ENCODE measurements around the gene TMEM25.
"Not testable (repeated sequence)": the region's sequence is repeated elsewhere in the genome, so short reads cannot be mapped to it uniquely, and the experiment has no call there.

The TMEM25 gene

DNA sequence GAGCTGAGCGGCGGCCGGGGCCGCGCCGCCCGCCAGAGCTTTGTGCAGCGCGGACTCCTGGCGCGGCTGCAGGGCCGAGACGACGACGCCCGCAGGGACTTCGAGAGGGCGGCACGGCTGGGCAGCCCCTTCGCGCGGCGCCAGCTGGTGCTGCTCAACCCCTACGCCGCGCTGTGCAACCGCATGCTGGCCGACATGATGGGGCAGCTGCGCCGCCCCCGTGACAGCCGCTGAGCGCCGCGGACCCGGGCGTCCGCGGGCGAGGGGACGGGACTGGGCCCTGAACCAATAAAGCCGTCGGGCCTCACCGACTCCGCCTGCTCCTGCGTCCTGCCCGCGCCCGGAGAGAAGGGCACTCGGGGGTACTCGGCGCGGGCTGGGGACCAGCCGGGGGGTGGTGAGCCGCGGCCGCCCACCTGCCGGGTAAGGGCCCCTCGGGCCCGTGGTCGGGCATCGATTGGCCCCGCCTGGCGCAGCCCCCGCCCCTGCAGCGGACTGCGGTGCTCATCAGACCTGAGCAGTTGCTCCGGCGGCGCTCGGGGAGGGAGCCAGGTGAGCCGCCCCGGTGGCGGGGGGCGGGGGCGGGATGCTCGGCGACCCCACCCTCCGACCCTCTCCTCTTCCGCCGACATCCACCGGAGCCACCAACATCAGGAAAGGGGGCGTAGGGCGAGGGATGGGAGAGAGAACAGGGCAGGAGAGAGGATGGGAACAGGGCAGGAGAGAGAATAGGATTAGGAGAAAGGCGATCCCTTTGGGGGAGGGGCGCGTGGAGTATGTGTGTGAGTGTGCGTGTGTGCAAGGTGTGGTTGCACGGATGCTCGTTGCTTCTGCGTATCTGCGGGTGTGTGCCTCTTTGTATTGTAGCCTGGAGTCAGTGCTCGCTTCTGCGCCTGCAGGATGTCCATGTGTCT lies at the start of gene TMEM25:
TSS of gene TMEM25 (plus strand) at position 510 of the 914 bp plus-strand sequence. CDS start 610 bp downstream, outside the sequence.
- Histone ChIP-seq H3K4me1 (ENCODE audit: control insufficient read depth in 2 of 2, insufficient read depth in 2 of 2, low read length in 2 of 2) (peaks cover 16 to 19% of the 10 kb centered on the region in 2 donors), H3K4me3 (ENCODE audit: low read length in 2 of 2) (peak within 1 kb of the TSS; percentile 58 to 81), H3K27me3 (ENCODE audit: control insufficient read depth in 2 of 2, insufficient read depth in 2 of 2, low read length in 2 of 2) (no peaks in the 10 kb centered on the region), H3K36me3 (ENCODE audit: control insufficient read depth in 2 of 2, insufficient read depth in 2 of 2, low read length in 2 of 2) (no peaks in the 10 kb centered on the region), H3K9me3 (ENCODE audit: control insufficient read depth in 2 of 2, low read length in 2 of 2) (no peaks in the 10 kb centered on the region), H3K27ac (ENCODE audit: low read depth in 2 of 2, low read length in 2 of 2) (no peak within 1 kb of the TSS), H3K9ac (ENCODE audit: low read depth in 1 of 2, low read length in 2 of 2) (peak within 1 kb of the TSS; percentile 52 to 64)

DNA sequence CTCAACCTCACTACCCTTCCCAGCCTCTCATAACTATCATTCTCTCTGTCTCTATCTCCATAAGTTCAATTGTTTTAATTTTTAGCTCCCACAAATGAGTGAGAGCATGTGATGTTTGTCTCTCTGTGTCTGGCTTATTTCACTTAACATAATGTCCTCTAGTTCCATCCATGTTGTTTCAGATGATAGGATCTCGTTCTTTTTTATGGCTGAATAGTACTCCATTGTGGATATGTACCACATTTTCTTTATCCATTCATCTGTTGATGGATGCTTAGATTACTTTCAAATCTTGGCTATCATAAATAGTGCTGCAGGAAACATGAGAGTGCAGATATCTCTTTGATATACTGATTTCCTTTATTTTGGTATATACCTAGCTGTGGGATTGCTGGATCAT lies 49.8 kb upstream of the TMEM25 start:
- H3K27me3 ChIP-seq (ENCODE audit: control insufficient read depth in 2 of 2, insufficient read depth in 2 of 2, low read length in 2 of 2); H3K9ac ChIP-seq (ENCODE audit: low read depth in 1 of 2, low read length in 2 of 2); H3K9me3 ChIP-seq (ENCODE audit: control insufficient read depth in 2 of 2, low read length in 2 of 2); H3K4me1 ChIP-seq (ENCODE audit: control insufficient read depth in 2 of 2, insufficient read depth in 2 of 2, low read length in 2 of 2); H3K27ac ChIP-seq (ENCODE audit: low read depth in 2 of 2, low read length in 2 of 2); H3K4me3 ChIP-seq (ENCODE audit: low read length in 2 of 2): not testable (repeated sequence)
- H3K36me3 ChIP-seq (ENCODE audit: control insufficient read depth in 2 of 2, insufficient read depth in 2 of 2, low read length in 2 of 2): peaks cover 62 to 67% of the 10 kb centered on the region in 2 donors

DNA sequence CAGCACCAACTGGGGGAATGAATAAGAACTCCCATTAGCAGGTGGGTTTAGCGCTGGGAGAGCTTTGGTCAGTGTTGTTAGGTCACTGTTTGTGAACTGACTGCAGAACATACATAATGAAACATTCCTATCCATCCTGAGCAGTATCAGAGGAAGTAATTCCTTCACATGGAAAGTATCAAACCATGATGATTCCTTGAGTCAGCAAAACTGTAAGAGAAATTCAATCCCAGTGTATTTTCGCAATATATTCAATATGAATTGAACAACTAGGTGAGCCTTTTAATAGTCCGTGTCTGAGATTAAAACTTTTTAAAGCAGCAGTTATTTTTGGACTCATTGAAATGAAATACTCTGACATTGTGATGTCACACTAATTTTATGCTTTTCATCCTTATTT lies 46.6 kb upstream of the TMEM25 start:
- Histone ChIP-seq H3K27ac (ENCODE audit: low read depth in 2 of 2, low read length in 2 of 2) (no peak overlapping the region), H3K9ac (ENCODE audit: low read depth in 1 of 2, low read length in 2 of 2) (no peak overlapping the region), H3K4me3 (ENCODE audit: low read length in 2 of 2) (no peak overlapping the region), H3K36me3 (ENCODE audit: control insufficient read depth in 2 of 2, insufficient read depth in 2 of 2, low read length in 2 of 2) (peaks cover 45 to 62% of the 10 kb centered on the region in 2 donors), H3K4me1 (ENCODE audit: control insufficient read depth in 2 of 2, insufficient read depth in 2 of 2, low read length in 2 of 2) (no peaks in the 10 kb centered on the region), H3K27me3 (ENCODE audit: control insufficient read depth in 2 of 2, insufficient read depth in 2 of 2, low read length in 2 of 2) (no peaks in the 10 kb centered on the region), H3K9me3 (ENCODE audit: control insufficient read depth in 2 of 2, low read length in 2 of 2) (no peaks in the 10 kb centered on the region)

DNA sequence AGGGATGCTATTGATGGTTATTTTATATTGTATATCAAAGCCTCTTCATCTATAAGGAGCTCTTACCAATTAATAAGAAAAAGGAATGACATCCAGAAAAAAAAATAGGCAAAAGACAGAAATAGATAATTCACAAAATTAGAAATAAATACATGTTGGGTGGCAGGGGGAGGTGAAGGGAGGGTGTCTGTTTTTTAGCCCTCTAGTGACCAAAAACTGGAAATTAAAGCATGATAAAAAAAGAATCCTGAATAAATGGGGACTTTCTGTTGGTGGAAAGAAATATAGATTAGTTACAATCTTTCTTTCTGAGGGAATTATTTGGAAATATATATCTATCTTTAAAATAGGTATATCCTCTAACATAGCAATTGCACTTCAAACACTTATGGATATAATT lies 45.7 kb upstream of the TMEM25 start:
- Histone ChIP-seq H3K27ac (ENCODE audit: low read depth in 2 of 2, low read length in 2 of 2) (no peak overlapping the region), H3K9ac (ENCODE audit: low read depth in 1 of 2, low read length in 2 of 2) (no peak overlapping the region), H3K36me3 (ENCODE audit: control insufficient read depth in 2 of 2, insufficient read depth in 2 of 2, low read length in 2 of 2) (peaks cover 47 to 63% of the 10 kb centered on the region in 2 donors), H3K4me3 (ENCODE audit: low read length in 2 of 2) (no peak overlapping the region), H3K4me1 (ENCODE audit: control insufficient read depth in 2 of 2, insufficient read depth in 2 of 2, low read length in 2 of 2) (no peaks in the 10 kb centered on the region), H3K27me3 (ENCODE audit: control insufficient read depth in 2 of 2, insufficient read depth in 2 of 2, low read length in 2 of 2) (no peaks in the 10 kb centered on the region), H3K9me3 (ENCODE audit: control insufficient read depth in 2 of 2, low read length in 2 of 2) (no peaks in the 10 kb centered on the region)

DNA sequence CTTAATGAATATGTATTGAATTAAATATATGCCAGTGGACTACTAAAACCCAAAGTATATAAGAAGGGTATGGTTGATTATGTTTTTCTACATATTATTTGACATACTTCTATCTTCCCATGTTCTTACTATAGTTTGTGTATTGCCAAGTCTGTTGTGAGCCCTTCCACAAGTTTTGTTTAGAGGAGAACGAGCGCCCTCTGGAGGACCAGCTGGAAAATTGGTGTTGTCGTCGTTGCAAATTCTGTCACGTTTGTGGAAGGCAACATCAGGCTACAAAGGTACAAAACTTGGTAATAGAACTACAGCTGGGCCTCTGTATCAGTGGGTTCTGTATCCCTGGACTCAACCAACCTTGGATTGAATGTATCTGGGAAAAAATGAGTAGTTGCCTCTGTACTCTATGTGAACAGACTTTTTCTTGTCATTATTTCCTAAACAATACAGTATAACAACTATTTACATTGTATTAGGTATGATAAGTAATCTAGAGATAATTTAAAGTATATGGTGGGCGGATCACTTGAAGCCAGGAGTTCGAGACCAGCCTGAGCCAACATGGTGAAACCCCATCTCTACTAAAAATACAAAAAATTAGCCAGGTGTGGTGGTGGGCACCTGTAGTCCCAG lies 42.4 kb upstream of the TMEM25 start:
- H3K27ac ChIP-seq (ENCODE audit: low read depth in 2 of 2, low read length in 2 of 2): no peak overlapping the region
- no peaks in the 10 kb centered on the region for H3K9me3 ChIP-seq (ENCODE audit: control insufficient read depth in 2 of 2, low read length in 2 of 2)
- H3K27me3 ChIP-seq (ENCODE audit: control insufficient read depth in 2 of 2, insufficient read depth in 2 of 2, low read length in 2 of 2): no peaks in the 10 kb centered on the region
- no peak overlapping the region for H3K4me3 ChIP-seq (ENCODE audit: low read length in 2 of 2)
- peaks cover 41 to 60% of the 10 kb centered on the region in 2 donors for H3K36me3 ChIP-seq (ENCODE audit: control insufficient read depth in 2 of 2, insufficient read depth in 2 of 2, low read length in 2 of 2)
- no peak overlapping the region for H3K9ac ChIP-seq (ENCODE audit: low read depth in 1 of 2, low read length in 2 of 2)
- no peaks in the 10 kb centered on the region for H3K4me1 ChIP-seq (ENCODE audit: control insufficient read depth in 2 of 2, insufficient read depth in 2 of 2, low read length in 2 of 2)

DNA sequence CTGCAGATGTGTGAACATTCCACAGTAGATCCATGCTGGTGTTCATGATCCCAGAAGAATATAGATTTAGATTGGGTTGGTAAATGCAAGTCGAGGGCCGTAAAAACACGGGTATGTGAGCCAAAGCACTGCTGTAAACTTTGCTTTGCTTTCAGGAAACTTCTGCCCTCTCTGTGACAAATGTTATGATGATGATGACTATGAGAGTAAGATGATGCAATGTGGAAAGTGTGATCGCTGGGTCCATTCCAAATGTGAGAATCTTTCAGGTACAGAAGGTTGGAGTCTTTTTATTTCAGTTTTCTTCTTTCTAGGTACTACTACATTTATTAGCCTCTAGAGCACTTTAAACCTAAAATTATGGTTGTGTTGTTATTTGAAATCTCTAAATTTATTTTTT lies 40.0 kb upstream of the TMEM25 start:
- H3K27me3 ChIP-seq (ENCODE audit: control insufficient read depth in 2 of 2, insufficient read depth in 2 of 2, low read length in 2 of 2): no peaks in the 10 kb centered on the region

DNA sequence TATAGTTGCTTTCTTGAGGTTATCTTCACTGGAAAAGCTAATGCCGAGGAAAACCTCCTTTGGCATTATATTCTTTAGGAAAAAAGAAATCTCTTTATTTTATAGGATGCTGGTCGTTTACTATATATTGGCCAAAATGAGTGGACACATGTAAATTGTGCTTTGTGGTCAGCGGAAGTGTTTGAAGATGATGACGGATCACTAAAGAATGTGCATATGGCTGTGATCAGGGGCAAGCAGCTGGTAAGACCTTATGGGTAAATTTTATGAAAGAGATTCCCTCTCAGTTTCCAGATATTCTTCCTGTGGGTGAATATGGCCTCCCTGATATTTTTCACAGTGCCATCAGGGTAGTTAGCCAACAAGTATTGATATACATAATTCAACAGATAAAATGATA lies 33.2 kb upstream of the TMEM25 start:
- Histone ChIP-seq H3K9ac (ENCODE audit: low read depth in 1 of 2, low read length in 2 of 2) (no peak overlapping the region), H3K9me3 (ENCODE audit: control insufficient read depth in 2 of 2, low read length in 2 of 2) (no peaks in the 10 kb centered on the region), H3K27ac (ENCODE audit: low read depth in 2 of 2, low read length in 2 of 2) (no peak overlapping the region), H3K4me1 (ENCODE audit: control insufficient read depth in 2 of 2, insufficient read depth in 2 of 2, low read length in 2 of 2) (no peaks in the 10 kb centered on the region), H3K27me3 (ENCODE audit: control insufficient read depth in 2 of 2, insufficient read depth in 2 of 2, low read length in 2 of 2) (no peaks in the 10 kb centered on the region), H3K4me3 (ENCODE audit: low read length in 2 of 2) (no peak overlapping the region), H3K36me3 (ENCODE audit: control insufficient read depth in 2 of 2, insufficient read depth in 2 of 2, low read length in 2 of 2) (peaks cover 78 to 88% of the 10 kb centered on the region in 2 donors)

More for the DNA sequence above, 40.0 kb upstream of the TMEM25 start:
- Histone ChIP-seq H3K9me3 (ENCODE audit: control insufficient read depth in 2 of 2, low read length in 2 of 2) (no peaks in the 10 kb centered on the region), H3K9ac (ENCODE audit: low read depth in 1 of 2, low read length in 2 of 2) (no peak overlapping the region), H3K4me1 (ENCODE audit: control insufficient read depth in 2 of 2, insufficient read depth in 2 of 2, low read length in 2 of 2) (no peaks in the 10 kb centered on the region), H3K4me3 (ENCODE audit: low read length in 2 of 2) (no peak overlapping the region), H3K36me3 (ENCODE audit: control insufficient read depth in 2 of 2, insufficient read depth in 2 of 2, low read length in 2 of 2) (peaks cover 51 to 69% of the 10 kb centered on the region in 2 donors), H3K27ac (ENCODE audit: low read depth in 2 of 2, low read length in 2 of 2) (no peak overlapping the region)

DNA sequence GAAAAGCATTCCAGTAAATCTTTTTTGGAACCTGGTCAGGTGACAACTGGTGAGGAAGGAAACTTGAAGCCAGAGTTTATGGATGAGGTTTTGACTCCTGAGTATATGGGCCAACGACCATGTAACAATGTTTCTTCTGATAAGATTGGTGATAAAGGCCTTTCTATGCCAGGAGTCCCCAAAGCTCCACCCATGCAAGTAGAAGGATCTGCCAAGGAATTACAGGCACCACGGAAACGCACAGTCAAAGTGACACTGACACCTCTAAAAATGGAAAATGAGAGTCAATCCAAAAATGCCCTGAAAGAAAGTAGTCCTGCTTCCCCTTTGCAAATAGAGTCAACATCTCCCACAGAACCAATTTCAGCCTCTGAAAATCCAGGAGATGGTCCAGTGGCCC lies 27.8 kb upstream of the TMEM25 start:
- Histone ChIP-seq H3K27me3 (ENCODE audit: control insufficient read depth in 2 of 2, insufficient read depth in 2 of 2, low read length in 2 of 2) (no peaks in the 10 kb centered on the region), H3K9ac (ENCODE audit: low read depth in 1 of 2, low read length in 2 of 2) (no peak overlapping the region), H3K9me3 (ENCODE audit: control insufficient read depth in 2 of 2, low read length in 2 of 2) (no peaks in the 10 kb centered on the region), H3K4me3 (ENCODE audit: low read length in 2 of 2) (no peak overlapping the region), H3K36me3 (ENCODE audit: control insufficient read depth in 2 of 2, insufficient read depth in 2 of 2, low read length in 2 of 2) (peaks cover 83 to 86% of the 10 kb centered on the region in 2 donors), H3K4me1 (ENCODE audit: control insufficient read depth in 2 of 2, insufficient read depth in 2 of 2, low read length in 2 of 2) (no peaks in the 10 kb centered on the region), H3K27ac (ENCODE audit: low read depth in 2 of 2, low read length in 2 of 2) (no peak overlapping the region)

DNA sequence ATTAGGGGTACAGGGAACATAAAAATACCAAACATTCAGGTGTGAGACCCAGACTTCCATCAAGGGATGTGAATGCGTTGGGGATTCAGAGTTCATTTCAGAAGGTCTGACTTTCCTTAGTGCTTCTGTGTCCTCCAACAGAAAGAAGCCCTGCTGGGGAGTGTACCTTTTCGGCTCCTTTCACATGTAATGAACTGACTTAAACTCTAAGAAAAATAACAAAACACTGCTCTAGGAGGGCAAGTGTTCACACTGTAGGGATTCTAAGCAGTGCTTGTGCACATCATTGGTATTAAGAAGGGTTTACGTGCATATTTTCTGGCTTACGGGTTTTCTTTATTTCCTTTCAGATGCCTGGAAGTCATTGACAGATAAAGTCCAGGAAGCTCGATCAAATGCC lies 19.4 kb upstream of the TMEM25 start:
- Histone ChIP-seq H3K27me3 (ENCODE audit: control insufficient read depth in 2 of 2, insufficient read depth in 2 of 2, low read length in 2 of 2) (no peaks in the 10 kb centered on the region), H3K36me3 (ENCODE audit: control insufficient read depth in 2 of 2, insufficient read depth in 2 of 2, low read length in 2 of 2) (peaks cover 63 to 70% of the 10 kb centered on the region in 2 donors), H3K4me3 (ENCODE audit: low read length in 2 of 2) (no peak overlapping the region), H3K27ac (ENCODE audit: low read depth in 2 of 2, low read length in 2 of 2) (no peak overlapping the region), H3K4me1 (ENCODE audit: control insufficient read depth in 2 of 2, insufficient read depth in 2 of 2, low read length in 2 of 2) (no peaks in the 10 kb centered on the region), H3K9ac (ENCODE audit: low read depth in 1 of 2, low read length in 2 of 2) (no peak overlapping the region), H3K9me3 (ENCODE audit: control insufficient read depth in 2 of 2, low read length in 2 of 2) (no peaks in the 10 kb centered on the region)

DNA sequence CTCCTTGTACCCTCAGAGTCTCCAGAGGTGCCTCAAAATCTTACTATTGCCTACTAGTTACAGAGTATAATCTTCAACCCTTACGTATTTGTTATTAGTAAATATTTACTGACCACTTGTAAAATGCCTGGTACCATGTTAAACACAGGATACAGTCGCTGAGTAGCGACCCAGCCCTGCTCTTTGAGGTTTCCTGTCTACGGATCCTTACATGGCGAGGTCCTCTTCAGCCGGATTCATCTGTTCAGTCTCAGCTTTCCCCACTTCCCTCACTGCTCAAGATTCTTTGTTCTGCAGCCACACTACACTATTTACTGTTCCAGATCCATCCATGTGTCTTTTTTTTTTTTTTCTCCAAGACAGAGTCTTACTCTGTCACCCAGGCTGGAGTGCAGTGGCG lies 16.9 kb upstream of the TMEM25 start:
- Histone ChIP-seq H3K4me3 (ENCODE audit: low read length in 2 of 2) (no peak overlapping the region), H3K4me1 (ENCODE audit: control insufficient read depth in 2 of 2, insufficient read depth in 2 of 2, low read length in 2 of 2) (no peaks in the 10 kb centered on the region), H3K36me3 (ENCODE audit: control insufficient read depth in 2 of 2, insufficient read depth in 2 of 2, low read length in 2 of 2) (peaks cover 58 to 65% of the 10 kb centered on the region in 2 donors), H3K9me3 (ENCODE audit: control insufficient read depth in 2 of 2, low read length in 2 of 2) (no peaks in the 10 kb centered on the region), H3K27ac (ENCODE audit: low read depth in 2 of 2, low read length in 2 of 2) (no peak overlapping the region), H3K9ac (ENCODE audit: low read depth in 1 of 2, low read length in 2 of 2) (no peak overlapping the region), H3K27me3 (ENCODE audit: control insufficient read depth in 2 of 2, insufficient read depth in 2 of 2, low read length in 2 of 2) (no peaks in the 10 kb centered on the region)

Measured in mucosa of rectum (tissue), 2 donors.